ENCODE data around the gene ZFYVE28.
A peak's percentile ranks its signal among the peaks of the same experiment; 100 is the strongest.
"Not testable (repeated sequence)": the region's sequence is repeated elsewhere in the genome, so short reads cannot be mapped to it uniquely, and the experiment has no call there.

The ZFYVE28 gene

GRCh38 chr4:2417765-2418649, at the start of gene ZFYVE28:
Gene ZFYVE28 (minus strand): TSS chr4:2418645. CDS start chr4:2418323, 322 bp downstream.
- Histone ChIP-seq H3K9me3 (ENCODE audit: control insufficient read depth, low read length) (no peaks in the 10 kb centered on the region), H3K9ac (no peak within 1 kb of the TSS), H3K27me3 (ENCODE audit: control insufficient read depth, insufficient read depth, low read length) (no peaks in the 10 kb centered on the region), H3K4me2 (ENCODE audit: low read length) (peak within 1 kb of the TSS; percentile 80), H3K27ac (peak within 1 kb of the TSS; percentile 49), H2AFZ (peak within 1 kb of the TSS; percentile 79), H3K79me2 (no peaks in the 10 kb centered on the region), H3K36me3 (ENCODE audit: control insufficient read depth, insufficient read depth, low read length) (no peaks in the 10 kb centered on the region), H3K4me3 (ENCODE audit: low read depth, low read length) (peak within 1 kb of the TSS; percentile 60), H3K4me1 (peaks cover 5% of the 10 kb centered on the region)
- TF ChIP-seq, protein P1, sequence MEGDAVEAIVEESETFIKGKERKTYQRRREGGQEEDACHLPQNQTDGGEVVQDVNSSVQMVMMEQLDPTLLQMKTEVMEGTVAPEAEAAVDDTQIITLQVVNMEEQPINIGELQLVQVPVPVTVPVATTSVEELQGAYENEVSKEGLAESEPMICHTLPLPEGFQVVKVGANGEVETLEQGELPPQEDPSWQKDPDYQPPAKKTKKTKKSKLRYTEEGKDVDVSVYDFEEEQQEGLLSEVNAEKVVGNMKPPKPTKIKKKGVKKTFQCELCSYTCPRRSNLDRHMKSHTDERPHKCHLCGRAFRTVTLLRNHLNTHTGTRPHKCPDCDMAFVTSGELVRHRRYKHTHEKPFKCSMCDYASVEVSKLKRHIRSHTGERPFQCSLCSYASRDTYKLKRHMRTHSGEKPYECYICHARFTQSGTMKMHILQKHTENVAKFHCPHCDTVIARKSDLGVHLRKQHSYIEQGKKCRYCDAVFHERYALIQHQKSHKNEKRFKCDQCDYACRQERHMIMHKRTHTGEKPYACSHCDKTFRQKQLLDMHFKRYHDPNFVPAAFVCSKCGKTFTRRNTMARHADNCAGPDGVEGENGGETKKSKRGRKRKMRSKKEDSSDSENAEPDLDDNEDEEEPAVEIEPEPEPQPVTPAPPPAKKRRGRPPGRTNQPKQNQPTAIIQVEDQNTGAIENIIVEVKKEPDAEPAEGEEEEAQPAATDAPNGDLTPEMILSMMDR (IDR thresholded peaks at IDR 0.05): no peak

DNA sequence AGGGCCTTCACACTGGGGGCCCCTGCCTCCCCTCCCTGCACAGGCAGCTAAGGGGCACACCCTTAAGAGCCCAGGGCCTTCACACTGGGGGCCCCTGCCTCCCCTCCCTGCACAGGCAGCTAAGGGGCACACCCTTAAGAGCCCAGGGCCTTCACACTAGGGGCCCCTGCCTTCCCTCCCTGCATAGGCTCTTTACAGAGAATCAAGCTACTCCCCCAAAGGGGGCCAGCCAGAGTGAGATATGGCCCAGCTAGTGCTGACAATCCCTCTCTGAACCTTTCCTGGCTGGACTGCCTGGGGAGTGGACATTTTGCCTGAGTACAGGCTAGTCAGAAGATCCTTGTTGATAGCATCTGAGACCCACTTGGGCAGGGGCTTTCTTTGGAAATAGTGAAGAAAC, 47.1 kb upstream of the ZFYVE28 start:
- H3K4me2 ChIP-seq (ENCODE audit: low read length); H3K36me3 ChIP-seq (ENCODE audit: control insufficient read depth, insufficient read depth, low read length); H3K9ac ChIP-seq; H3K79me2 ChIP-seq; H3K9me3 ChIP-seq (ENCODE audit: control insufficient read depth, low read length); H3K27me3 ChIP-seq (ENCODE audit: control insufficient read depth, insufficient read depth, low read length); H3K4me1 ChIP-seq; H3K27ac ChIP-seq; H2AFZ ChIP-seq; H3K4me3 ChIP-seq (ENCODE audit: low read depth, low read length): not testable (repeated sequence)

DNA sequence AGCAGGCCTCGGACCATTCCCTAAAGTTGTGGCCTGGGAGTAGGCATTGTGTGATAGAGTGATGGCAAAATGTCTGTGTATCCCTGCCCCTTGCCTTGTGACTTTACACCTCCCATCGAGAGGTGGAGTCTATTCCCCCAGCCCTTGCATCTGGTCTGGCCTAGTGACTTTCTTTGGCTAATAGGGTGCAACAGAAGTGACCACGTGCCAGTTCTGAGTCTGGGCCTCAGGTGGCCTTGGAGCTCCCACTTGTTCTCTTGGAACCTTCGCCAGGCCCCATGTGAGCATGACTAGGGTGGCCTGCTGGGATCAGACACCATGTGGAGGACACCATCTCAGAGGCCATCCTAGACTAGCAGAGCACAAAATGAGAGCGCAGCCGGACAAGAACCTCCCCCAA, 46.6 kb upstream of the ZFYVE28 start:
- H3K27ac ChIP-seq: no peak overlapping the region
- TF ChIP-seq, protein P1 (IDR thresholded peaks at IDR 0.05): no peak

GRCh38 chr4:2462992-2463762, 44.7 kb upstream of the ZFYVE28 start:
- Histone ChIP-seq H3K36me3 (ENCODE audit: control insufficient read depth, insufficient read depth, low read length) (no peaks in the 10 kb centered on the region), H3K27me3 (ENCODE audit: control insufficient read depth, insufficient read depth, low read length) (no peaks in the 10 kb centered on the region), H3K9me3 (ENCODE audit: control insufficient read depth, low read length) (no peaks in the 10 kb centered on the region), H2AFZ (peak overlapping the region; percentile 50), H3K4me2 (ENCODE audit: low read length) (peak overlapping the region; percentile 74), H3K79me2 (no peaks in the 10 kb centered on the region), H3K27ac (no peak overlapping the region), H3K4me3 (ENCODE audit: low read depth, low read length) (no peak overlapping the region), H3K9ac (no peak overlapping the region), H3K4me1 (no peaks in the 10 kb centered on the region)
- TF ChIP-seq, protein P1 (IDR thresholded peaks at IDR 0.05): no peak

More for the DNA sequence above, 46.6 kb upstream of the ZFYVE28 start:
- H3K36me3 ChIP-seq (ENCODE audit: control insufficient read depth, insufficient read depth, low read length): no peaks in the 10 kb centered on the region
- H2AFZ ChIP-seq: no peak overlapping the region
- peaks cover 1% of the 10 kb centered on the region for H3K4me1 ChIP-seq
- H3K27me3 ChIP-seq (ENCODE audit: control insufficient read depth, insufficient read depth, low read length): no peaks in the 10 kb centered on the region
- H3K9ac ChIP-seq: no peak overlapping the region
- H3K79me2 ChIP-seq: peaks cover 2% of the 10 kb centered on the region
- H3K4me3 ChIP-seq (ENCODE audit: low read depth, low read length): no peak overlapping the region
- no peaks in the 10 kb centered on the region for H3K9me3 ChIP-seq (ENCODE audit: control insufficient read depth, low read length)
- no peak overlapping the region for H3K4me2 ChIP-seq (ENCODE audit: low read length)
